ENCODE data around the gene THPO.

The THPO gene

GRCh38 chr3:184335291-184335660, 42.7 kb downstream of the THPO start:
- no peak for DNase-seq (ENCODE audit: low read depth in 3 of 3, low spot score in 1 of 3)

GRCh38 chr3:184334470-184335158, 43.4 kb downstream of the THPO start:
- no peak for DNase-seq (ENCODE audit: low read depth in 3 of 3, low spot score in 1 of 3)

- no peak for DNase-seq (ENCODE audit: low read depth in 3 of 3, low spot score in 1 of 3)
Observed at GRCh38 chr3:184333700-184334099, 44.3 kb downstream of the THPO start.

GRCh38 chr3:184333190-184333589, 44.8 kb downstream of the THPO start:
- DNase-seq (ENCODE audit: low read depth in 3 of 3, low spot score in 1 of 3), result no peak

GRCh38 chr3:184332370-184333090, 45.5 kb downstream of the THPO start:
- DNase-seq (ENCODE audit: low read depth in 3 of 3, low spot score in 1 of 3), result no peak

GRCh38 chr3:184328516-184328915, 49.5 kb downstream of the THPO start:
- no peak for DNase-seq (ENCODE audit: low read depth in 3 of 3, low spot score in 1 of 3)

- no peak for DNase-seq (ENCODE audit: low read depth in 3 of 3, low spot score in 1 of 3)
Observed at GRCh38 chr3:184327171-184327570, 50.8 kb downstream of the THPO start.

GRCh38 chr3:184325715-184326369, 52.2 kb downstream of the THPO start:
- DNase-seq (ENCODE audit: low read depth in 3 of 3, low spot score in 1 of 3), result no peak

GRCh38 chr3:184325269-184325668, 52.7 kb downstream of the THPO start:
- no peak for DNase-seq (ENCODE audit: low read depth in 3 of 3, low spot score in 1 of 3)

- no peak for DNase-seq (ENCODE audit: low read depth in 3 of 3, low spot score in 1 of 3)
Observed at GRCh38 chr3:184323696-184324095, 54.3 kb downstream of the THPO start.

- DNase-seq (ENCODE audit: low read depth in 3 of 3, low spot score in 1 of 3), result no peak
Observed at GRCh38 chr3:184322731-184323487, 55.1 kb downstream of the THPO start.

Data from stimulated activated CD4-positive, alpha-beta T cell treated with anti-CD3 and anti-CD28 coated beads, TNF-alpha, amount 100 ng/mL, for 1 hour (primary cell).